Psoas muscle (tissue), 8 donors: Measurements from ENCODE around the gene NOC2L. TPM values are rescaled to one million over a fixed set of nuclear protein-coding genes. Genes with fewer than 3 reads are reported as not detected.

ENCODE experiments used
- ATAC-seq, 4 donors: fragments of 200-7000 bp; cut with Tn5 transposase; one replicate each; pipeline ENCODE4 v1.9.1; 2020; ENCODE audit warnings: moderate library complexity in 3 of 4, mild to moderate bottlenecking in 2 of 4
- DNase-seq, 2 donors: peaks; one replicate each; pipeline ENCODE4 v3.0.0-alpha.2; 2020
- H3K27ac ChIP-seq: fragments of 200-600 bp; one replicate; pipeline ENCODE4 v1.8.0; 2022
- H3K27me3 ChIP-seq, 3 donors: fragments of 200-600 bp in 1 of 3; one replicate each; pipeline versions ENCODE4 v1.6.1 to v1.8.0; 2013 to 2022; ENCODE audit warnings: low read length in 2 of 3, mild to moderate bottlenecking in 2 of 3, moderate library complexity in 1 of 3; ENCODE audit not compliant: insufficient read depth in 3 of 3
- H3K36me3 ChIP-seq, 2 donors: fragments of 200-600 bp in 1 of 2; one replicate each; pipeline versions ENCODE4 v1.6.1 to v1.8.0; 2013 to 2022; ENCODE audit warnings: low read depth in 1 of 2, mild to moderate bottlenecking in 1 of 2, moderate library complexity in 1 of 2; ENCODE audit not compliant: insufficient read depth in 1 of 2
- H3K4me1 ChIP-seq: fragments of 200-600 bp; one replicate; pipeline ENCODE4 v1.8.0; 2022
- H3K4me3 ChIP-seq: fragments of 200-600 bp; one replicate; pipeline ENCODE4 v1.8.0; 2022; ENCODE audit warnings: mild to moderate bottlenecking
- H3K9me3 ChIP-seq: fragments of 200-600 bp; one replicate; pipeline ENCODE4 v1.8.0; 2022
- CTCF ChIP-seq: fragments of 200-600 bp; IDR thresholded peaks from one replicate; pipeline ENCODE4 v1.8.0; 2022; ENCODE audit warnings: antibody characterized with exemption
- WGBS, 3 donors: extraction: QIAGEN DNeasy Blood & Tissue Kit; methylation state at CpG; one replicate each; pipeline versions ENCODE4 v1.1.6 to v1.1.7; 2013; 5-methylcytosine and 5-hydroxymethylcytosine counted together
- intact Hi-C, 2 donors: fragments of 100-400 bp; cut with DNase I; formaldehyde crosslinking; loops; one replicate each; pipeline versions ENCODE4 v1.11.0 to v1.14.2; 2022
- polyA plus RNA-seq, 3 donors: library from polyadenylated mRNA; stranded (reverse); fragments of 200-250 nt; gene quantifications; one replicate each; pipeline ENCODE4 v1.2.3, GENCODE V29; 2013
- total RNA-seq, 4 donors: library from RNA; stranded (reverse); fragmentation: NEBNext Ultra II Directional in 2 of 4; extraction: Animal tissue kit (Norgen Biotek cat#: 25700) in 2 of 4; gene quantifications; one replicate each; pipeline versions ENCODE4 v1.2.1 to v1.2.4, GENCODE V29; 2021 to 2023
- donor health status: healthy with polysubstance abuse.
- donor health status: DM: no; HTN: no; CAD: no; lungs with moderate emphysema.
- donor health status: Bipolar disorder and iron deficiency.
- donor health status: healthy.
- donor health status: DM: yes; HTN: yes; CAD: no.
- donor health status: DM: no; HTN: no; CAD: no.
- donor health status: DM: no; HTN: no; CAD: no.
- donor health status: DM: yes; HTN: yes; CAD: no.

NOC2L gene
- total and polyA plus RNA-seq, 7 donors = 61.4 to 106 (median 85.3) TPM

DNA sequence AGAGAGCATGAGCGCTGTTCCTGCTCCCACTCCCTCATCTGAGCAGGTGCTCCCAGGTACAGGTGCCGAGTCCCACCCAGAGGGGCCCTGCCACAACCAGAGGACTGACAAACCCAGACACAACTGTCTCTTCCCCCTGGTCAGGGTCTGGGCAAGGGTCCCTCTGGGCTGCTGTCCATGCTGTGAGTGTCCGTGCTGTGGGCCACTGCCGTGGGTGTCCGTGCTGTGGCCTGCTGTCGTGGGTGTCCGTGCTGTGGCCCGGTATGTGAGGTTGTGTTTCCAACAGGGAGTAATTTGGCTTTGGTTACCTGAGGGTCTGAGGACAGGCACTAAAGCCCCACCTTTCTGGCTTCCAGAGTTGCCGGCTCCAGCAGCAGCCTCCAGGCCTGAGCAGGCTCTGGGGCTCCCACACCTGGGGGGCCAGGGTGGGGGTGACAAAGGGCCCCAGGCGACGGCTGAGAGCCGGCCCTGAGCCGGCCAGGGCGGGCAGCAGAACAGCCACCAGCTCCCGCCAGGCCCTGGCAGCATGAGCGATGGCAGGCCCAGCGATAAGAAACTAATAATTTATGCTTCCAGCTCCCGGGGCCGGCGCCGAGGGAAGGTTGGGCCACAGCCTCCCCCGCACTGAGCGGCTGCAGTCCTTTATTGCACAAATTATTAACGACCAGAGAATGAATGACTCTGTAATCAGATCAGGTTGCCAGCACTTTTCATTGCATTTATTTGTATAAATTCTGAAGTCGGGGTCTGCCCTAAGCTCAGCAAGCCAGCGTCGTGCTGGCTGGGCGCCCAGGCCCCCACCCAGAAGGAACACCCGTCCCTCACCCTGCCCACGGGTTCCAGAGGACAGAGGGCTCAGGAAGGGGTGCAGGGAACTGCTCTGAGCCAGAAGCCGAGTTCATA, 42.6 kb downstream of the NOC2L start:
- WGBS, 3 donors = 39 to 41% (median 40%) methylated on average over 31 of the region's 31 CpGs
- intact Hi-C loops = no loop called here
- no peak for ATAC-seq
- H3K4me1 ChIP-seq = peaks cover 12% of the 10 kb centered on the region
- peaks cover 0 to 79% (median 9%) of the 10 kb centered on the region in 3 donors for H3K27me3 ChIP-seq
- peak; percentile 17 to 36 for DNase-seq
- TF ChIP-seq CTCF = no peak
- no peak overlapping the region for H3K4me3 ChIP-seq
- no peak overlapping the region for H3K27ac ChIP-seq
- no peaks in the 10 kb centered on the region for H3K36me3 ChIP-seq
- no peaks in the 10 kb centered on the region for H3K9me3 ChIP-seq

- ATAC-seq (no peak), DNase-seq (peak; percentile 9 to 23)
- intact Hi-C loops = no loop called here
- 60 to 68% (median 64%) methylated on average over 28 of the region's 28 CpGs for WGBS, 3 donors
- H3K27me3 ChIP-seq = peaks cover 0 to 86% (median 10%) of the 10 kb centered on the region in 3 donors
- no peak overlapping the region for H3K27ac ChIP-seq
- no peaks in the 10 kb centered on the region for H3K36me3 ChIP-seq
- peaks cover 3% of the 10 kb centered on the region for H3K4me1 ChIP-seq
- no peaks in the 10 kb centered on the region for H3K9me3 ChIP-seq
- TF ChIP-seq CTCF = no peak
- no peak overlapping the region for H3K4me3 ChIP-seq
Observed at GRCh38 chr1:915295-916172, 43.5 kb downstream of the NOC2L start.

- peaks cover 0 to 86% (median 16%) of the 10 kb centered on the region in 3 donors for H3K27me3 ChIP-seq
- no peak for TF ChIP-seq CTCF
- H3K4me1 ChIP-seq = no peaks in the 10 kb centered on the region
- no peaks in the 10 kb centered on the region for H3K36me3 ChIP-seq
- no peak overlapping the region for H3K4me3 ChIP-seq
- no peaks in the 10 kb centered on the region for H3K9me3 ChIP-seq
- DNase-seq (no peak), ATAC-seq (no peak)
- WGBS, 3 donors = 56 to 69% (median 59%) methylated on average over 6 of the region's 6 CpGs
- H3K27ac ChIP-seq = no peak overlapping the region
- intact Hi-C loops = no loop called here
Observed at GRCh38 chr1:914891-915280, 44.2 kb downstream of the NOC2L start.

GRCh38 chr1:914131-914890, 44.7 kb downstream of the NOC2L start:
- no peak for ATAC-seq
- Histone ChIP-seq H3K27me3 (peaks cover 0 to 82% (median 15%) of the 10 kb centered on the region in 3 donors), H3K27ac (no peak overlapping the region), H3K36me3 (no peaks in the 10 kb centered on the region), H3K4me1 (no peaks in the 10 kb centered on the region), H3K9me3 (no peaks in the 10 kb centered on the region), H3K4me3 (no peak overlapping the region)
- WGBS, 3 donors = 73 to 81% (median 79%) methylated on average over 21 of the region's 21 CpGs
- peak; percentile 11 to 26 for DNase-seq
- intact Hi-C loops = no loop called here
- TF ChIP-seq CTCF = no peak
